HG03097 (cell line): ENCODE results near the gene PRR5L.

Experiments
- ATAC-seq: cut with Tn5 transposase; IDR thresholded peaks from one replicate; pipeline ENCODE4 v1.9.1; 2021; ENCODE audit not compliant: unreplicated experiment, low FRiP score

The PRR5L gene, protein sequence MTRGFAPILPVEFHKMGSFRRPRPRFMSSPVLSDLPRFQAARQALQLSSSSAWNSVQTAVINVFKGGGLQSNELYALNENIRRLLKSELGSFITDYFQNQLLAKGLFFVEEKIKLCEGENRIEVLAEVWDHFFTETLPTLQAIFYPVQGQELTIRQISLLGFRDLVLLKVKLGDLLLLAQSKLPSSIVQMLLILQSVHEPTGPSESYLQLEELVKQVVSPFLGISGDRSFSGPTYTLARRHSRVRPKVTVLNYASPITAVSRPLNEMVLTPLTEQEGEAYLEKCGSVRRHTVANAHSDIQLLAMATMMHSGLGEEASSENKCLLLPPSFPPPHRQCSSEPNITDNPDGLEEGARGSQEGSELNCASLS

DNA sequence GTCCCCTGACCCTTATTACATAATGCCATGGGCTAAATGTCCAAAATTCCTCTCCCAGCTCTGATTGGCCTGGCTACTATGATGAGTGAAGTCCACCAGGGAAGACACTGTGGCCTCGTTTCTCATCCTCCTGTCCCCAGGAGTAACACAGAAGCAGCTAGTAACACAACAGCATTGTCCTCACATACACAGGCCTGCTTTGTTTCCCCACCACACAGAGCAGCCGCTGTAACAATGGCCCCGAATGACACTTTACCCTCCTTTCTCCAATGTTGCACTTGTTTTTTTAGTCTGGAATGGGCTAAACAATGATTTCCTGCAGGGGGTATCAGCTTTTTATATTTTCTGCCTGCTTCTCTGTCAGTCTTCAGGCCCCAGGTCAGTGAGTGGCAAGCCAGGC is at the start of gene PRR5L:
Gene PRR5L (plus strand): TSS at position 363 of the 400 bp plus-strand sequence. CDS start 104,834 bp downstream, outside the sequence.
- ATAC-seq = no peak

DNA sequence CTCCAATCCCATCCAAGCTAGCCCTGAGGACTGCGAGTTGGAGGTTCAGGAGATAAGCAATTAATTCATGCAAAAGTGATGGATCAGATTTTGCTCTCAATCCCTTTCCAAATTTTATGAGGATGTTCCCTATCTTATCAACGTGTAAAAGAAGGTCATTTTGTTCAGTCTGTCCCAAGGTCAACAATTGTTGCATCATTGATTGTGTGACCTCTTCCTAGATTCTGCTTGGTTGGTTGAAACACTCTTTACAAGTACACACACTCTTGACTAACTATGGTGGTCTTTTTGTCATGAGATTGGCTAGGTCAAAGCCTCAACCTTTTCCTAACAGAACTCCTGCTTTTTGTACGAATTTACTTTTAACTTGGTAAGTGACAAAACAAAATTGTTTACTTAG is 48.6 kb upstream of the PRR5L start:
- no peak for ATAC-seq

DNA sequence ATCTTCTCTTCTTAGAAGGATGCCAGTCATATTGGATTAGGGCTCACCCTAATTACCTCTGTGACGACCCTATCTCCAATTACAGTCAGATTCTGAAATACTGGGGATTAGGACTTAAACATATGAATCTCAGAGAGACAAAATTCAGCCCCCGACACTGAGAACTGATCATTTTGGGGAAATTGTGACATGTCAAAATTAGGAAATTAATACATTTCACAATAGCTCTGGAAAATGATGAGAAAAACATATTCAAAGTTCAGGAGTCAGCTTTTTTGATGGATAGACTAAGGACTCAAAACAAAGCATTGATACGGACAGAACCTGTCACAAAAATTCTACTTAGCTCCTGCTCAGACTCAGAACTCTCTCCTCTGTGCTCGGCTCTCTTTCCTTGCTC is 47.7 kb upstream of the PRR5L start:
- ATAC-seq = no peak

DNA sequence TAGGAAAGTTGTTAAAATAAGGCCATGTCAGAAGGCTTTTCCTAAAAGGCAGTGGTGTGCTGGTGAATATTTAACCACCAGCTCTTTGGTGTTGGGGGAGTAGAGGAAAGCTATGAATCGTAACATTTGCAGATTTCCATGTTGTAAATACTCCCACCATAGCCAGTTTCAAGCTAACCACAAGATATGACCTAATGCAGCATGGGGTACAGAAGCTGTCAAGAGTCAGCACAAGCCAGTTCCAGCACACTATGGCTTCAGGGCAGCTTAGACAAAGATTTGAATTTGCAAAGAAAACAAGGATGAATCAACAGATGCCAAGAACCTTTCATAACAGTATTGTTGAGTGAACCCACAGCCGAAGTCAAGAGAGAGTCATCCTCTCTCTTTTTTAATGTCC is 46.8 kb upstream of the PRR5L start:
- ATAC-seq = no peak

DNA sequence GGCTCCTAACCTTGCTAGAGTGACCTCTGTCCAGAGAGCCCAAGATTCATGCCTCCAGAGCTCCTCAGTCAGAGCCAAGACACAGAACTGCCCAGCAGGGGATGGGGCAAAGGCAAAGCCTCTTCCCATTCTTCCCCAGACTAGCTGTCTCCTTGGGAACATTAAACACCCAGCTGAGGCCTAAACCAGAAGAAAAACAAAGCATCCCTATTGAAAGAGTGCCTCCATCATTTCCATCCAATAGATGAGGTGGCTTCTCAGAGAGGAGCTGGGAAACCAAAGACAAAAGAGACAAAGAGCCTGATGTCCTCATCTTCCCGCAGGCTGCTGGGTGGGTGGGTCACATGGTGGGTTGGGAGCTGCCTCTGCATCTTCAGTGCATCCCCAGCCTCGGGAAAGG is 44.3 kb upstream of the PRR5L start:
- ATAC-seq = no peak

DNA sequence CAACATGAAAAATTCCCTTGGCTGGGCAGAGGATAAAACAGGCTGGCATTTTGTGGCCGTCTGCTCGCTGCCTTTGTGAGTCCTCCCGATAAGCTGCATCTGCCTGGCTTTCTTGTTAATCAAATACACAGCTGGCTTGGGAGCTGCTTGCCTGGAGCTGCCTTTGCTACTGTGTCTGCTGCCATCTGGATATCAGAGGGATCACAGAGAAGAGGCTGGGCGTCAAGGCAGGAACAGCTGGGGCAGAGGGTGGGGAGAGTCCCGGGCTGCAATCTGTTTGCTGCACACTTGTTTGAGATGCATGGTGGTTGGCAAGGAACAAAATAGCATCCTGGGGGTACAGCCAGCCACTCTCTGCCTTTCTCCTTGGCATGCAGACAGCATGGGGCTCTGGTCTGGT is 42.9 kb upstream of the PRR5L start:
- no peak for ATAC-seq

DNA sequence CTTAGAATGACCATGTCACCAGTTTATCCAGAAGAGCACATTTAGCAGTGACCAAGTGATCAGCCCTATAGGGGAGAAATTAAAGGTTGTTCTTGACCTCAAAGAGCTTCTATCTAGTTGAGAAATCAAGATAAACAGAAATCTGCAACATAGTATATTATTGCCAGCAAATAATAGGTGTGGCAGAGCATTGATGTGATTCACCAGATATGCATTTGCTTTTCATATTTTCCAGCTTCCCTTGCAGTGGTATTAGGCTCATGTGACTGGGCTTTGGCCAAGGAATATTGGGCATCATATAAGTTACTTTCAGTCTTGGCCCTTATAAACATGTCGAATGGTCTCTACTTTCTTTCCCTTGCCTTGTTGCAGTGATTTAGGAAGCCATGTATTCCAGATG is 41.4 kb upstream of the PRR5L start:
- no peak for ATAC-seq

DNA sequence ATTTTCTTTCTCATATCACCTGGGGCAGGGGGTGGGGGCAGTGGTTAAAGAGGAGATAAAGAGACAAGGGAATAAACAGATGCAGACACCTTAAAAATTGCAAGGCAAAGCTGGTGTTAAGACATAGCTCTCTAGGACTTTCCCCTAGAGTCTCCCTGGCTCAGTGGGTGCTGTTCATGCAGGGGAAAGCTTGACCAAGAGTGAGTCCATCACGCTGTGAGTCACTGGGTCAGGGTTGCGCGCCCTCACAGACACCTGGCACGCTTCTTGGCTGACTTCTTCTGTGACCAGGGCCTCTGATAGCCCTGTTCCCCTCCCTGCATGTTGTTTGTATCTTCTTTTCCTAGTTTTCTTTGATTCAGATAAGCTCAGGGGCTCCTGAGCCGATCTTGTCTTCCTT is 38.7 kb upstream of the PRR5L start:
- ATAC-seq = no peak

DNA sequence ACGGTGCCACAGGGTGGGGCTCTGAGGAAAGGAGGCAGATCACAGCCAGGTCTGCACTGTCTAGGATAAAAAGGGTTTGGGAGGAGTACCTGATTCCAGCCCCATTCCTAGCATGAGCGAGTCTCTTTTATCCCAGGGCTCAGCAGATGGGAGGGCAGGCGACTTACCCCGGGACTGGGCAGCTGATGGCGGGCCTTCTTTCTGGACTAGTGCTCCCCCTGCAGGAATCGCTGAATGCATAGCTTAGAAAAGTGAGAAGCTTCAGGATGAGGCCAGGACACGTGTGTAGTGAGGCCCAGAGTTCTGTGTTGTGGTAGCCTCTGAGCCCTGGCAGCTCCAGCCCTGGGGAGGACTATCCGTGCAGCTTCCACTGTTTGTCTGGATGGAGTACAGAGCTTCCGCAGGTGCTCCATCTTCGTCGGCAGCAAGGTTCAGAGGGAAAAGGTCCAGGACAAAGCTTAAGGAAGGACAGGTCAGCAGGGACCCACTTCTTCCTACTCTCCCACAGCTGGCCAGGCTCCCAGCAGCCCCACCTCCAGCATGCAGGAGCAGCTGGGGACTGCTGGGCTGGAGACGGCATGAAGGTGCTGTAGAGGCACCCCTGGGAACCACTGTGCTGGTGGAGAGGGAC is 37.2 kb upstream of the PRR5L start:
- no peak for ATAC-seq

DNA sequence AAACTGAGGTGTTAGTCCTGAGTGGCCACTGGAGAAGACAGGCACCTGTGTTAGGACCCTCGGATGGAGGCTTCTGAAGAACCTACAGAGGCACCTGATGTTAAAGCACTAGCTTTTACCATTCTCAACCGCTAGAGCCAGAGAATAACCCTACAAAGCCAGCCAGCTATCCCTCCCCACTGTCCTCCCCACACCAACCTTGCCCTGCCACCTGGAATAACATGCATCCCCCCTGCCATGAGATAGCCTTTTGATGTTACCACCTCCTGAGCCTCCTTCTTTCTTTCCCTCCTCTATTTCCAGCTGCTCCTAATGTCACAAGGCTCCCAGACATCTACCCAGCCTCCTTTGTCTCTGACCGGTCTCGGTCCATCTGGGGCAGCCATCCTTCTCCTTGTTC is 35.0 kb upstream of the PRR5L start:
- no peak for ATAC-seq

DNA sequence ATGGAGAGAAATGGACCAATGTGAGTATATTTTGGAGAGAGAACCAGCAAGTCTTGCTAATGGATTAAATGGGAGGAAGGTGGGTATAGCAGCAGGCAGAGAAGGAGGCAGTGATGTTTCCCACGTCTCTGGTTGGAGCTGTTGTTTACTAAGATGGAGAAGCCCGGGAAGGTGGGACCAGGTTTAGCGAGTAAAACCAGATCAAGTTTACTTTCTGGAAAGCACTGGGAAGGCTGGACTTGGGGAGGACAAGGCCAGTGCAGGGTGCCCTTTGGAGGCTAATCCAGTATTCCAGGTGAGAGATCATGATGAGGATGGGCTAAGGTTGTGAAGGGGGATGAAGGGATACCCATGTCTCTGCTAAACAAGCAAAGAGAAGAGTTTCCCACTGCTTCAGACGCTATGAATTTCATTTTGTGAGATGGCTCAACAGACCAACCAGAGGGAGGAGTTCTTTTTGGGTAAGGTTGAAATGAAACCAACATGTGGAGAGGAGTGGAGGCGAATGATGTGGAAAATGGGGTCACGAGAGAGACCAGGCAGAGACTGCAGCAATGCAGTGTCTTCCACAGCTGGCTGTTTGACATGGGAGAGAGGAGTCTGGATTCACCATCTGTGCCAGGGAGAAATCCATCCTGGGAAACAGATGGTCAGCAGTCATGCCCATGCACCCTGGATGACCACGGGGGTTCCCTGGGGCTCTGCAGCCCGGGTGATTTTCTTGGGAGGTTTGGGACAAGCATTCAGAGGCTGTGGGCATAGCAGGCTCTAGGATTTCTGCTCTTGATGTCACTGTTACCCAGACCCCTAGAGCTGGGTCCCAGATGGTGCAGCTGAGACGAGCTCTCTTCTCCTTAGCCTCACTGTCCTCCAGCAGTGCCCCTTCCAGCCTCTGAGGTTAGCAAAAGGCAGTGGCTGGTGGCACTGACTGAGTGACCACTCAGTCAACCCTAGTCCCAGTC is 31.8 kb upstream of the PRR5L start:
- no peak for ATAC-seq

DNA sequence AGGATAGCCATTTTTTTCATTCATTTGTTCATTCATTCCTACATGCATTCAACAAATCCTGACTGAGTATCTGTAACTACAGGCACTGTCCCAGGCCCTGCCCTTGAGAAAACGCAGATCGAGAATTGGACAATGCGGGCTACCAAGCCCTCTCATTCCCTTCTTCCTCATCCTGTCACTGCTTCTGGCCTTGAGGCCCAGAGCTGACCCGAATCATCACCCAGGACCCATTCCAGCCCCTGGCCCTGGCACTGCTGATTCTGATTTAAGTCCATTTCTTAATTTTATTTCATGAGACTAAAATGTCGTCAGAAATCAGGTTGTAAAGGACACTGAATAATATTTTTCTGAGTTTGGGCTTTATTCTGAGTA is 31.1 kb upstream of the PRR5L start:
- no peak for ATAC-seq

DNA sequence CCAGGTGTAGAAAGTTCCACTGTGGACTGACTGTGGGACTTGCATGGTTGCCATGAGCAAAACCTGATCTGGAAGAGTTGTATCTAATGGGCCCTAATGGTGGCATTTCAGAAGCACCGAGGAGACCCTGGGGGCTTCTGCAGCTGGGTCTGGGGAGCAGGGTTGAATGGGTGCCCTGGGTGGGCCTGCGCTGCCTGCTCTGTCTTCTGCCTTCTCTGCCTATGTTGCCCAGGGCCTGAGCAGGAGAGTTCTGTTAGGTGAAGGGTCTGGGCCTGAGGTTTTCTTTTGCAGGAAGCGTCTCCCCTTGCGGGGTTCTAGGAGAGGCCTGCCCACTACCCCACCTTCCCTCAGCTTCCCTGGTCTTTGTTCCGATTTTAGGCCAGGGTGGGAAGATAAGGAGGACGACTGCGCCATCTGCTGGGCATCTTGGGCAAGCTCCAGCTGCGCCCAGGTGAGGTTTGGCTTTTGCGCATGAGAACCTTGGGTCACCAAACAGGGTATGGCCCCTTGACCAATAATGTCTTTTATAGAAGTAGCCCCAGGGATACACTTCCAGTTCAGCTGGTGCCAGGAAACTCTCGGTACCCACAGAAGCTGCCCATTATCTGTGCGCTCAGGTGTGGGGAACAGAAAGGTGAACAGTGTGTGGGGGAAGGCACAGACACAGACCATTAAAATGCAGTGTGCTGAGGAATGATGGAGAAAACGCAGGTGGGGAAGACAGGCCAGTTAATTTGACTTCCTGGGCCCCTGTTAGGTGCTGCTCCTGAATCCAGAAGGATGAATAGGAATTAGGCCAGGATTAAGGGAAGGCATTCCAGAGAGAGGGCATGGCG is 30.1 kb upstream of the PRR5L start:
- peak; percentile 79 for ATAC-seq

DNA sequence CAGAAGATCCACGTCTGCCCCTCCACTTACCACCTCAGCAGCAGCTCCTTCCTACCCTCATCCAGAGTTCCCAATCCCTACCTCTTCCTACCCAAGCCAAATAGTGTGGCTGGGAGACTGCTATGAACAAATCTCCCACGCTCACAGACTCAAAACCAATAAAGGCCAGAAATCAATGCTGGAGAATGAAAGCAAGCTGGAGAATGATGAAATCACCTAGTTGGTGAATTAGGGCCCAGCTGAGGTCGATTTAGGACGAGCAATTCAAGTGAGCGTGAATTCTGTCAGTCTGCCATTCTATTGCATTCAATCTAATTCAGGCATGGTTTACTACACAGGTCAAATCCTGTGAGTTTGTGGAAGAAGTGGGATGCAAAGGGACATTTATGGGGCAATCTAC is 29.3 kb upstream of the PRR5L start:
- no peak for ATAC-seq

DNA sequence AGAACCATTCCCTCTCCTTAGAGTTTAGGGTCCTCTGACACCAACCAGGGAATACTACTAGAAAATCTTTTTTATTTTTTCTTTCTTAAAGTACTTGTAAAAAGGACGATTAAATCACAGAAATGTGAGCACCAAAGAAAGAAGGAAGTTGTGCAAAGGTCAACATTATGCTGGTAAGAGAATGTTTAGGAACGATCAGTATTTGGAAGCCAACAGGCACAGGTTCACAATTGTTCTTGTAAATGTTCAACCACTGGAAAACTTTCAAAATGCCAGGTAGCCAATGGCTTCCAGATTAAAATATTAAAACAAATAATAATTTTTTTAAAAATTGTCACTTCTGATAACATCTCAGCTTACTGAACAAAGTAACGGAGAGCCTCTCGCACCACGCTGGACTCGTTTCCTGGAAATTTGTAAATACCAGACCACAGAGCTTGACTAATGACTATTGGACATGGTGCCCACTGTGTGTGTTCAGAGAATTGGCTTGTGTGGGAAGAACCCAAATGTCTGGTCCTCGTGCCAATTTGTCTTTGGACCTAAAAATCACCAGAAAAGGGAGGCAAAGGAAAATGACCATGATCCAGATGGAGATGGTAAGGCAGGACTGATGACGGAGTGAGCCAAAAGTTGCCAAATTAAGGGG is 27.6 kb upstream of the PRR5L start:
- no peak for ATAC-seq

DNA sequence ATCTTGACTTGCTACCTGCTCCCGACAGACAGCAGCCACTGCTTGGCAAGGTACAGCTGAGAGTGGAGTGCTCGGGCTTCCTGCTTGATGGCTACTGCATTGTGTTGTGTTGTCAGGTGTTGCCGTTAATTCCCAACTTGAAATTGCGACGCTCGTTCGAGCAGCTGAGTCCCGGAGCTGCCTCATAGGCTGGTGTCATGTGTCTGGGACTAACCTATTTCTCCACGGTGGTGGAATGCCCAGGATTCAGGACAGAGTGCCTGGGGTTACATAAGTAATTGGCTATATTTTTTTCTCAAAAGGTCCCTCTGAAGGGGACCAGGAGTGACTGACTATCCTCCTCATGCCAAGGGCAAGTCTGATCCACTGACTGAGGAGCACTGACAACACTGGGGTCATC is 25.4 kb upstream of the PRR5L start:
- ATAC-seq = no peak

DNA sequence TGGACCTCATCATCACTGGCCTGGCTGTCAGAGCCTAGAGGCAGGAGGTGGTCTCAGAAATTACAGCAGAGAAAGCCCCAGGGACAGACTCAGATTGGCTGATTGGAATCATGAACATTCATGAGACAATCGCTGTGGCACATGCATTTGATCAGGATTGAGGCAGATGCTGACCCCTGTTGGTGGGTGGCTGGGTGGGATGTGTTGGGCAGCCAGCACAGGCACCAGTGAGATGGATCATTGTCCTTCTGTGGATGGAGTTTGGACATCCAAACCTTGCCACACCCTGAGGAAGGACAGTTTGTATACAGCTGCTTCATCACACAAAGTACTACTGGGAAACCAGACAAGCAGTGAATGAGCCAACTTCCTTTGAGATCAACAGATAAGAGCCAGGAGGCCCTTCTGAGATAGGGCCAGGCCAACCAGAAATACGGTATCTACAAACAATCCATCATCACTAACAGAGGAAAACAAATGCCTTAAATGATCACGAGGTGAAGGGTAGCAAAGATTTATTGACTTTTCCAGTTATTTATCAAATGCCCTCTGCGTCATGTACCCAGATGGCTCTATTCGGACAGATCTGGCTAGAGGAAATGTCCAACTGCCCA is 24.2 kb upstream of the PRR5L start:
- ATAC-seq = no peak

DNA sequence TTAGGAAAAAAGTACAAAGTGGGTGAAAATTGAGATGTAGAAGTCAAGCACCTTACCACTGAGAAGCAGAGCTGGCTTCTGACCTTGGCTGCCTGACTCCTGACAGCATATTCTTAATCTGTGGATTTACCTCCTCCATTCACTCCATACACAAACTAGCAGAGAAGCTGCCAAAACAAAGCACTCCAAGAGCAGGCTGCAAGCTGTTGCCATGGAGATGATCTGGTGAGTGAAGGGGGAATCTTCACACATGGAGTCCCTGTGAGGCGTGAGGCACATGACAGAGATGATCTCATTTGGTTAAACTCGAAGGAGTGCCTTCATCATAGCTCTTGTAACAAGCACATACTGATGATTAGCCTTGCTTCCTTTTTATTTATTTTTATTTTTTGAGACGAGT is 23.0 kb upstream of the PRR5L start:
- ATAC-seq = no peak

DNA sequence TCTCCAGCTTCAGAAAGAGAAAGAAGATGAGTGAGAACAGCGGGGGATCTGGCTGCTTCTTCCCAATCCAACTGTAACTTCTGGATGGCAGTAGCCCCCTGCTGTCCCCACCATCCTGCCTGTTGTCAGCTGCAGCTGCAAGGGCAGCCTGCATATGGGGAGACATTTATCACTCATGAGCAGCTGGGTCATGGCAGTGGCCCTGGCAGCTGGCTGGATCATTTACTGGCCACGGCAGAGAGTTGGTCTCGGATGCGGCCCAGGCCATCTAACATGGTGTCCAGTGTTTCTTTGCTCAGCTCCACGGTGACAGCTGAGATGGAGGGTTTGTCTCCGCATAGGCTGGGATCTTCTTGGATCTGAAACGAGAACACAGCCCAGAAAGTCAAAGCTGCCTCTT is 21.7 kb upstream of the PRR5L start:
- no peak for ATAC-seq
